ENCODE results near the gene GATC. TPM values are rescaled to one million over a fixed set of nuclear protein-coding genes. Genes with fewer than 3 reads are reported as not detected.
"Not testable (repeated sequence)": the region's sequence is repeated elsewhere in the genome, so short reads cannot be mapped to it uniquely, and the experiment has no call there.

The GATC gene
- total RNA-seq, 1 donor from 2014 or later = 21.1 TPM

GRCh38 chr12:120437735-120438494, 8.3 kb upstream of the GATC start, which contains the start of gene COX6A1:
TSS of gene COX6A1 (plus strand) at chr12:120438113. CDS start at chr12:120438127, 14 bp downstream.
- Mint-ChIP-seq H3K4me3 (ENCODE audit: unreplicated experiment) (peak within 1 kb of the TSS; percentile 91), H3K9me3 (ENCODE audit: unreplicated experiment) (no peaks in the 10 kb centered on the region), H3K36me3 (ENCODE audit: unreplicated experiment) (peaks cover 2% of the 10 kb centered on the region), H3K4me1 (ENCODE audit: unreplicated experiment) (peaks cover 22% of the 10 kb centered on the region), H3K27me3 (ENCODE audit: unreplicated experiment) (no peaks in the 10 kb centered on the region), H3K27ac (ENCODE audit: unreplicated experiment) (peak within 1 kb of the TSS; percentile 84)
- DNase-seq (ENCODE audit: extremely low spot score, unreplicated experiment) = peak; percentile 97
- TF ChIP-seq, protein P1, sequence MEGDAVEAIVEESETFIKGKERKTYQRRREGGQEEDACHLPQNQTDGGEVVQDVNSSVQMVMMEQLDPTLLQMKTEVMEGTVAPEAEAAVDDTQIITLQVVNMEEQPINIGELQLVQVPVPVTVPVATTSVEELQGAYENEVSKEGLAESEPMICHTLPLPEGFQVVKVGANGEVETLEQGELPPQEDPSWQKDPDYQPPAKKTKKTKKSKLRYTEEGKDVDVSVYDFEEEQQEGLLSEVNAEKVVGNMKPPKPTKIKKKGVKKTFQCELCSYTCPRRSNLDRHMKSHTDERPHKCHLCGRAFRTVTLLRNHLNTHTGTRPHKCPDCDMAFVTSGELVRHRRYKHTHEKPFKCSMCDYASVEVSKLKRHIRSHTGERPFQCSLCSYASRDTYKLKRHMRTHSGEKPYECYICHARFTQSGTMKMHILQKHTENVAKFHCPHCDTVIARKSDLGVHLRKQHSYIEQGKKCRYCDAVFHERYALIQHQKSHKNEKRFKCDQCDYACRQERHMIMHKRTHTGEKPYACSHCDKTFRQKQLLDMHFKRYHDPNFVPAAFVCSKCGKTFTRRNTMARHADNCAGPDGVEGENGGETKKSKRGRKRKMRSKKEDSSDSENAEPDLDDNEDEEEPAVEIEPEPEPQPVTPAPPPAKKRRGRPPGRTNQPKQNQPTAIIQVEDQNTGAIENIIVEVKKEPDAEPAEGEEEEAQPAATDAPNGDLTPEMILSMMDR (IDR thresholded peaks at IDR 0.05) = no peak

GRCh38 chr12:120438495-120439198, 7.6 kb upstream of the GATC start:
- DNase-seq (ENCODE audit: extremely low spot score, unreplicated experiment) = no peak
- Mint-ChIP-seq H3K36me3 (ENCODE audit: unreplicated experiment) (peaks cover 2% of the 10 kb centered on the region), H3K27me3 (ENCODE audit: unreplicated experiment) (no peaks in the 10 kb centered on the region), H3K27ac (ENCODE audit: unreplicated experiment) (peak overlapping the region; percentile 84), H3K4me1 (ENCODE audit: unreplicated experiment) (peaks cover 22% of the 10 kb centered on the region), H3K4me3 (ENCODE audit: unreplicated experiment) (peak overlapping the region; percentile 91), H3K9me3 (ENCODE audit: unreplicated experiment) (no peaks in the 10 kb centered on the region)
- TF ChIP-seq, protein P1 (IDR thresholded peaks at IDR 0.05) = no peak

GRCh38 chr12:120439646-120440247, 6.5 kb upstream of the GATC start:
- no peaks in the 10 kb centered on the region for H3K27me3 Mint-ChIP-seq (ENCODE audit: unreplicated experiment)
- no peaks in the 10 kb centered on the region for H3K9me3 Mint-ChIP-seq (ENCODE audit: unreplicated experiment)
- TF ChIP-seq, protein P1 (IDR thresholded peaks at IDR 0.05) = peak; percentile 67
- no peak for DNase-seq (ENCODE audit: extremely low spot score, unreplicated experiment)
- H3K4me3 Mint-ChIP-seq (ENCODE audit: unreplicated experiment) = peak overlapping the region; percentile 26
- H3K36me3 Mint-ChIP-seq (ENCODE audit: unreplicated experiment) = peaks cover 8% of the 10 kb centered on the region
- H3K27ac Mint-ChIP-seq (ENCODE audit: unreplicated experiment) = no peak overlapping the region
- peaks cover 25% of the 10 kb centered on the region for H3K4me1 Mint-ChIP-seq (ENCODE audit: unreplicated experiment)

DNA sequence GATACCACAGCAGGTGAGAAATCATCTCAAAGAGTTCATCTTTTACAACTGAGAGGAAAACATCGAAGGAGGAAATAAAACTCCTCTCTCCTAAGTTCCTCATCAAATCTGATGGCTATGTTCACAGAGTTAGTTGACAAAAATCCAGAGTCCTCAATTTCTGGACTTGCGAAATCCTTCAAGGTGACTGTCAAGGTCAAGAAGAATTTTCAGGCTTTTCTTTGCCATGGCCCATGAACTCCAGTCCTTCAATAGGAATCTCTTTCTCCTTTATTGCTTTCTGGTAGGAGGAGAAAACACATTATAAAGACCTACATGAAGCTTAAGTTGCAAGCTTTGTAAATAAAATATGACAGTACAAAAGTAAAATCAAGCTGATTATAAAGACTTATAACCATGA, 1.6 kb upstream of the GATC start:
- Mint-ChIP-seq H3K9me3 (ENCODE audit: unreplicated experiment) (no peaks in the 10 kb centered on the region), H3K36me3 (ENCODE audit: unreplicated experiment) (peaks cover 11% of the 10 kb centered on the region), H3K4me1 (ENCODE audit: unreplicated experiment) (peaks cover 29% of the 10 kb centered on the region), H3K27ac (ENCODE audit: unreplicated experiment) (no peak overlapping the region), H3K4me3 (ENCODE audit: unreplicated experiment) (peak overlapping the region; percentile 98), H3K27me3 (ENCODE audit: unreplicated experiment) (no peaks in the 10 kb centered on the region)
- no peak for DNase-seq (ENCODE audit: extremely low spot score, unreplicated experiment)
- TF ChIP-seq, protein P1 (IDR thresholded peaks at IDR 0.05) = no peak

DNA sequence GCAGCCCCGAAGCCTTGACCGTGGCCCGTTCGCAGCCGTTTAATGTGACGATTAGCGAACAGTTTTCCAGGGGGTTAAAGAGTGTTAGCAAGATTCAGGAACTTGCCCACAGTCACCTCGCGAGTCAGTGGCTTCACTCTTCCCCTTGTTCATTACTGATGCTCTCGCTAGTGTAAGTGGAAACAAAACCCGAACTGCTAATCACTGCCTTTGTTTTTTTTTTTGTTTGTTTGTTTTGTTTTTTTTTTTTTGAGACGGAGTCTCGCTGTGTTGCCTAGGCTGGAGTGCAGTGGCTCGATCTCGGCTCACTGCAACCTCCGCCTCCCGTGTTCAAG, 567 bp downstream of the GATC start:
- DNase-seq (ENCODE audit: extremely low spot score, unreplicated experiment); H3K9me3 Mint-ChIP-seq (ENCODE audit: unreplicated experiment); H3K27me3 Mint-ChIP-seq (ENCODE audit: unreplicated experiment): not testable (repeated sequence)
- Mint-ChIP-seq H3K4me1 (ENCODE audit: unreplicated experiment) (peaks cover 26% of the 10 kb centered on the region), H3K4me3 (ENCODE audit: unreplicated experiment) (peak overlapping the region; percentile 98), H3K27ac (ENCODE audit: unreplicated experiment) (peak overlapping the region; percentile 95), H3K36me3 (ENCODE audit: unreplicated experiment) (peaks cover 11% of the 10 kb centered on the region)

Measured in osteocyte (in vitro differentiated cells).